ENCODE measurements around the gene PRKCH. TPM values are rescaled to one million over a fixed set of nuclear protein-coding genes. Genes with fewer than 3 reads are reported as not detected.
A peak's percentile ranks its signal among the peaks of the same experiment; 100 is the strongest.

PRKCH gene
- total RNA-seq, 1 experiment from 2014 or later: 22.3 TPM

- intact Hi-C loops (cut with micrococcal nuclease; ENCODE audit: unreplicated experiment): no loop called here
- Mint-ChIP-seq H3K27me3 (ENCODE audit: unreplicated experiment) (no peaks in the 10 kb centered on the region), H3K4me1 (ENCODE audit: low read depth, unreplicated experiment) (peaks cover 77% of the 10 kb centered on the region), H3K9me3 (ENCODE audit: low read depth, unreplicated experiment) (no peaks in the 10 kb centered on the region), H3K4me3 (ENCODE audit: low read depth, unreplicated experiment) (no peak overlapping the region), H3K36me3 (ENCODE audit: insufficient read depth, unreplicated experiment) (peaks cover 24% of the 10 kb centered on the region), H3K27ac (ENCODE audit: unreplicated experiment) (peak overlapping the region; percentile 1)
- TF ChIP-seq CTCF (IDR thresholded peaks at IDR 0.05; ENCODE audit: unreplicated experiment): no peak
- DNase-seq: no peak
- CTCF ChIA-PET: interaction anchor here (1.9 kb wide), 1 partner anchor 21 kb away, joined by 8 read pairs; no protein-coding TSS in a partner anchor
- no TSS peak for BruUV-seq (replicated peaks)
These were observed 211.4 kb downstream of the PRKCH start for GRCh38 chr14:61532763-61533162.

- TF ChIP-seq CTCF (IDR thresholded peaks at IDR 0.05; ENCODE audit: unreplicated experiment): no peak
- BruUV-seq (replicated peaks): no TSS peak
- CTCF ChIA-PET: interaction anchor here (0.7 kb wide), 2 partner anchors 28 to 79 kb away, joined by 4 to 8 read pairs; no protein-coding TSS in a partner anchor
- no peak for DNase-seq
- Mint-ChIP-seq H3K36me3 (ENCODE audit: insufficient read depth, unreplicated experiment) (peaks cover 20% of the 10 kb centered on the region), H3K27me3 (ENCODE audit: unreplicated experiment) (no peaks in the 10 kb centered on the region), H3K9me3 (ENCODE audit: low read depth, unreplicated experiment) (no peaks in the 10 kb centered on the region), H3K4me1 (ENCODE audit: low read depth, unreplicated experiment) (peaks cover 77% of the 10 kb centered on the region), H3K4me3 (ENCODE audit: low read depth, unreplicated experiment) (no peak overlapping the region), H3K27ac (ENCODE audit: unreplicated experiment) (peak overlapping the region; percentile 1)
- intact Hi-C loops (cut with micrococcal nuclease; ENCODE audit: unreplicated experiment): no loop called here
These were observed 212.3 kb downstream of the PRKCH start for GRCh38 chr14:61533513-61534255.

- BruUV-seq (replicated peaks): no TSS peak
- no peak for TF ChIP-seq CTCF (IDR thresholded peaks at IDR 0.05; ENCODE audit: unreplicated experiment)
- H3K4me1 Mint-ChIP-seq (ENCODE audit: low read depth, unreplicated experiment): peaks cover 82% of the 10 kb centered on the region
- peaks cover 20% of the 10 kb centered on the region for H3K36me3 Mint-ChIP-seq (ENCODE audit: insufficient read depth, unreplicated experiment)
- peak overlapping the region; percentile 56 for H3K27ac Mint-ChIP-seq (ENCODE audit: unreplicated experiment)
- CTCF ChIA-PET: no interaction called here
- no peaks in the 10 kb centered on the region for H3K9me3 Mint-ChIP-seq (ENCODE audit: low read depth, unreplicated experiment)
- no peak overlapping the region for H3K4me3 Mint-ChIP-seq (ENCODE audit: low read depth, unreplicated experiment)
- DNase-seq: no peak
- intact Hi-C loops (cut with micrococcal nuclease; ENCODE audit: unreplicated experiment): no loop called here
- H3K27me3 Mint-ChIP-seq (ENCODE audit: unreplicated experiment): no peaks in the 10 kb centered on the region
These were observed 213.7 kb downstream of the PRKCH start for GRCh38 chr14:61535032-61535431.

- intact Hi-C loops (cut with micrococcal nuclease; ENCODE audit: unreplicated experiment): no loop called here
- no peak for DNase-seq
- Mint-ChIP-seq H3K27me3 (ENCODE audit: unreplicated experiment) (no peaks in the 10 kb centered on the region), H3K9me3 (ENCODE audit: low read depth, unreplicated experiment) (no peaks in the 10 kb centered on the region), H3K4me1 (ENCODE audit: low read depth, unreplicated experiment) (peaks cover 80% of the 10 kb centered on the region), H3K36me3 (ENCODE audit: insufficient read depth, unreplicated experiment) (peaks cover 20% of the 10 kb centered on the region), H3K27ac (ENCODE audit: unreplicated experiment) (peak overlapping the region; percentile 56), H3K4me3 (ENCODE audit: low read depth, unreplicated experiment) (no peak overlapping the region)
- BruUV-seq (replicated peaks): no TSS peak
- CTCF ChIA-PET: no interaction called here
- no peak for TF ChIP-seq CTCF (IDR thresholded peaks at IDR 0.05; ENCODE audit: unreplicated experiment)
These were observed 214.1 kb downstream of the PRKCH start for GRCh38 chr14:61535458-61535857.
